ENCODE results near the gene UBE3D. TPM values are rescaled to one million over a fixed set of nuclear protein-coding genes. Genes with fewer than 3 reads are reported as not detected.
"Not testable (repeated sequence)": the region's sequence is repeated elsewhere in the genome, so short reads cannot be mapped to it uniquely, and the experiment has no call there.

Gene UBE3D
- total RNA-seq, 2 experiments from 2014 or later = 4.4 to 4.7 TPM

GRCh38 chr6:82954937-82955577 lies 110.6 kb downstream of the UBE3D start:
- POLR2A ChIA-PET = no interaction called here
- DNase-seq (no peak), ATAC-seq (ENCODE audit: low read depth) (no peak)
- Mint-ChIP-seq H3K4me1 (no peaks in the 10 kb centered on the region), H3K9me3 (no peaks in the 10 kb centered on the region), H3K27ac (no peak overlapping the region), H3K4me3 (no peak overlapping the region), H3K27me3 (no peaks in the 10 kb centered on the region), H3K36me3 (peaks cover 10% of the 10 kb centered on the region)

DNA sequence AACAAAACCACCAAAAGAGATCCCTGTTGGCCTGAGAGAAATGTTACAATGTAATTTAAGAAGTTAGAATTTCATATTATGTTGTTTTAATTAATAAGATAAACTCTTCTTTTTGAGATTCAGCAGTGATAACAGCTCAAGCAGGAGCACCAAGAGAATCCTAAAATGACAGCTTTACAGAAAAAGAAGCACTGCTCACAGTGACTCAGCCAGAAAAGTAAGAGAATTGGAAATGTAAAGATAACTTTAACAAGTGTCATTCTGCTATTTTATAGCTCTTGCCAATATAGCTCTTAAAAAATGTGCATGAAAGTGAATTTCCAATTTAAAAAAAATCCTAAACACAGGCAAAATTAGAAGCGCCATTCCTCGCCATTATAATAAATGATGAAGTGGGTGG lies 111.3 kb downstream of the UBE3D start:
- Mint-ChIP-seq H3K4me3 (no peak overlapping the region), H3K27ac (no peak overlapping the region), H3K27me3 (no peaks in the 10 kb centered on the region), H3K36me3 (peaks cover 10% of the 10 kb centered on the region), H3K4me1 (no peaks in the 10 kb centered on the region), H3K9me3 (no peaks in the 10 kb centered on the region)
- DNase-seq (no peak), ATAC-seq (ENCODE audit: low read depth) (no peak)
- POLR2A ChIA-PET = no interaction called here

DNA sequence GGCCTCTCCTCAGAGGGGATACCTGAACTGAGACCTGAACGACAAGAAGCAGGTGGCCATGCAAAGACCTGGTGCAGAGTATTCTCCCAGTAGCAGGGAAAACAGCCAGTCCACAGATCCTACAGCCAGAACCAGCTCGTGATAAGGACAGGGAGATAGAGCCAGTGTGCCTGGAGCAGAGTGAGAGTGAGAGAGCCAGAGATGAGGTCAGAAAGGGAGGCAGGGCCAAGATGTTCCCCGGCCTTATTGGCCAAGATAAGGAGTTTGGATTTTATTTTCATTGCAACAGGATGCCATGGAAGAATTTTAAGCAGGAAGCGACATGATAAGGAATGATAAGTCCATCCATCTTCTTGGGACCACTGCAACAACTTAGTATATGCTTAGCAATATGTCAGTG lies 111.8 kb downstream of the UBE3D start:
- DNase-seq (no peak), ATAC-seq (ENCODE audit: low read depth) (no peak)
- Mint-ChIP-seq H3K4me1 (no peaks in the 10 kb centered on the region), H3K4me3 (no peak overlapping the region), H3K27ac (no peak overlapping the region), H3K36me3 (peaks cover 10% of the 10 kb centered on the region), H3K9me3 (peaks cover under 1% of the 10 kb centered on the region), H3K27me3 (no peaks in the 10 kb centered on the region)
- POLR2A ChIA-PET = no interaction called here

DNA sequence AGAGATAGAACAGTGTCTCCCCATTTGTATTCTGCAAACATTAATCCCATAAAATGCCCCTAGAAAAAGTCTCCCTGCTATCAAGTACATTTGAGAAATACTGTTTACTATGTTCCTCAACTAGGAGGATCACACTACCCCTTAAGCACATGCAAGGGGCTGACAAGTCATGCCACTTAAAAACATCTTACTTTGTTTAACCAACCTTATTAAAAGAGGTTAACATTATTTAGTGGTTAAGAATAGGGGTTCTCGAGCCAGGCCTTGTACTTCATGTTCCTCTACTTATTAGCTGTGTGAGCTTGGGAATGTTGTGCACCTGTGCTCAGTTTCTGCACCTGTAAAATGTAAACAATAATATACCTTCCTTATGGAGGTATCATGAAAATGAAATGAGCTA lies 113.7 kb downstream of the UBE3D start:
- peaks cover 6% of the 10 kb centered on the region for H3K9me3 Mint-ChIP-seq
- POLR2A ChIA-PET = no interaction called here
- ATAC-seq (ENCODE audit: low read depth) (no peak), DNase-seq (no peak)
- no peak overlapping the region for H3K4me3 Mint-ChIP-seq
- no peaks in the 10 kb centered on the region for H3K4me1 Mint-ChIP-seq
- no peaks in the 10 kb centered on the region for H3K27me3 Mint-ChIP-seq
- H3K36me3 Mint-ChIP-seq = peaks cover 10% of the 10 kb centered on the region
- H3K27ac Mint-ChIP-seq = no peak overlapping the region

GRCh38 chr6:82951389-82951788 lies 114.3 kb downstream of the UBE3D start:
- Mint-ChIP-seq H3K36me3 (peaks cover 10% of the 10 kb centered on the region), H3K4me1 (peaks cover 3% of the 10 kb centered on the region), H3K27me3 (no peaks in the 10 kb centered on the region), H3K27ac (no peak overlapping the region), H3K9me3 (peaks cover 6% of the 10 kb centered on the region), H3K4me3 (no peak overlapping the region)
- ATAC-seq (ENCODE audit: low read depth) (no peak), DNase-seq (no peak)
- POLR2A ChIA-PET = no interaction called here

GRCh38 chr6:82930915-82931314 lies 134.7 kb downstream of the UBE3D start:
- Mint-ChIP-seq H3K9me3 (peaks cover 15% of the 10 kb centered on the region), H3K36me3 (peaks cover 22% of the 10 kb centered on the region)
- DNase-seq; POLR2A ChIA-PET; H3K4me1 Mint-ChIP-seq; H3K27me3 Mint-ChIP-seq; H3K27ac Mint-ChIP-seq; H3K4me3 Mint-ChIP-seq; ATAC-seq (ENCODE audit: low read depth): not testable (repeated sequence)

DNA sequence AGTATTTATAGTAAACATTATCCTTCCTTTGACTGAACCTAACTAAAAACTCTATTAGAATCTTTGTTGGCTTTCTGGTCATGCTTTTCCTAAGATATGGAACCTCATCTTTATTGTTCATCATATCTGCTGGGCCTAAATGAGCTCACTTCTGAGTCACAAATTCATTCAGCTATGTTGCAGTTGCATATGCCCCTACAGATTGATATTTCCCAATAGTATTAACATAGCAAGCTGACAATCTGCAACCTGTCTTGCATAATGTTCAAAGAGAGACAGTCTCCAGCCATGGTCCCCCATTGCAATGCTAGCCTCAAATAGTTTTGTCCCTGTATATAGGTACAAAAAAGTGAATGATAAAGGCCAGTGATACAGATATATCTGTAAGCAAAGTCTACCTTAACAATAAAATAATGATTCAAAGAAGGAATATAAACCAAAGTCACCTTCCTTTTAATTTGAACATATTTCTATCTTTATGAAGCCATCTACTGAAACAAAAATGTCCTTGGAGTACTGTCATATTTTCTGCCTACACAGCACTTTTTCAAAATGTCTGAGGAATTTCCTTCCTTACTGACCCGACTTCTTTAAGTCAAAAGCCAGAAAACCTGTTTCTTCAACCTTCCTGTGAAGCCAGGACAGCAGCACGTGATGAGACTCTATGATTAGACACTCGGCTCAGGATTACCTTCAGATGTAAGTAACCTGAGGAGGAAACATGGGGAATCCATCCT lies 140.7 kb downstream of the UBE3D start:
- no peaks in the 10 kb centered on the region for H3K27me3 Mint-ChIP-seq
- H3K4me3 Mint-ChIP-seq = no peak overlapping the region
- DNase-seq (no peak), ATAC-seq (ENCODE audit: low read depth) (no peak)
- no peaks in the 10 kb centered on the region for H3K4me1 Mint-ChIP-seq
- H3K9me3 Mint-ChIP-seq = peaks cover 2% of the 10 kb centered on the region
- no peak overlapping the region for H3K27ac Mint-ChIP-seq
- H3K36me3 Mint-ChIP-seq = peaks cover 6% of the 10 kb centered on the region
- POLR2A ChIA-PET = no interaction called here

DNA sequence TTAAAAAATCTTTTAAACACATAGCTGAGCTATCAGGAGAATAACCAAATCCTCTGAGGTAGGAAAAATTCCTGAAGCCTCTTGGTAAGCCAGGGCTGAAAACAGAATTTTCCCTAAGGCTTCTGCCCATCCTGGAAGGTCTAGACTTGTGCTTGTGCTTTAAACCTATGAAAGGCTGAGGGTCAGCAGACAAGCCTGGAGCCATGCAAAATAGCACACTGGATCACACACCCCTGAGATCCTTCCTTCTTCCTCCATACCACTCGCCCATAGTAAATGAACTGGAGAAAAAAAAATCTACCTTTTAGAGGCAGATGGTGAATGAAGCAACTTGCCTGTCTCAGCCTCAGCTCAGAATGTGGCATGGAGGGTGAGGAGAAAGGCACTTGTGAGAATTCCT lies 144.4 kb downstream of the UBE3D start:
- Mint-ChIP-seq H3K4me1 (no peaks in the 10 kb centered on the region), H3K9me3 (peaks cover 5% of the 10 kb centered on the region), H3K27ac (no peak overlapping the region), H3K36me3 (peaks cover 10% of the 10 kb centered on the region), H3K4me3 (no peak overlapping the region), H3K27me3 (no peaks in the 10 kb centered on the region)
- no peak for DNase-seq
- ATAC-seq (ENCODE audit: low read depth) = no peak
- POLR2A ChIA-PET = no interaction called here

DNA sequence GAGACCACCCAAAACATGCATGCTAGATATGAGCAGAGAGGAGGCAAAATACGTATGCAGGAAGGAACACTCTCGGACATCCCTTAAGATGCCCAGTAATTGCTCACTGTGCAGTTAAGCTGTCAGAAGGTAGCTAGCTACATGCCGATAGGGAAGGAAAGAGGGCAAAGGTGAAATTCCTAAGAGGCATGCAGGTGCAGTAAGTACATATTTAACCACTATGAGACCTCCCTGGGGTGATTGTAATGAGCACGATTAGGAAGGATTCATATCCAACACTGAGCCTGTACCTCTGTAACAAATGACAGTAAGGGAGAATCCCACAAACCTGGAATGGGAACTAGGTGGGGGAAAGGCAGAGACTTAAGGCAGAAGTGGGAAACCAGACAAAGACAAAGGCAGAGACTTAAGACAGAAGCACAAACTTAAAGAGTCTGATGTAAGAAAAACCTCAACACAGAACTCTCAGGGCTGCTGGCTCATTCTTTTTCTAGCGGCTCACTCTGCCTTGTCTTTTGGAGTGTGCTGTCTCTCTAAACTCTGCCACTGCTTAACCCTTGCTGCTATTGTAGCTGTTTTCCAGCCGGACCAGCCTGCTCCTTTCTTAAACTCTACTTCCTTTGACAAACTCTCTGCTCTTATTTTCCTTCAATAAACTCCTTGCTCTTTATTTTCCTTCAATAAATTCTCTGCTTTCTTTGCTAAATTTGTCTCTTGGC lies 148.1 kb downstream of the UBE3D start:
- no peak overlapping the region for H3K27ac Mint-ChIP-seq
- DNase-seq (no peak), ATAC-seq (ENCODE audit: low read depth) (no peak)
- POLR2A ChIA-PET = no interaction called here
- no peaks in the 10 kb centered on the region for H3K27me3 Mint-ChIP-seq
- H3K4me1 Mint-ChIP-seq = no peaks in the 10 kb centered on the region
- no peak overlapping the region for H3K4me3 Mint-ChIP-seq
- peaks cover 5% of the 10 kb centered on the region for H3K9me3 Mint-ChIP-seq
- peaks cover 10% of the 10 kb centered on the region for H3K36me3 Mint-ChIP-seq

- H3K27ac Mint-ChIP-seq = no peak overlapping the region
- DNase-seq (no peak), ATAC-seq (ENCODE audit: low read depth) (no peak)
- H3K36me3 Mint-ChIP-seq = peaks cover 9% of the 10 kb centered on the region
- POLR2A ChIA-PET = no interaction called here
- peaks cover 5% of the 10 kb centered on the region for H3K9me3 Mint-ChIP-seq
- no peak overlapping the region for H3K4me3 Mint-ChIP-seq
- no peaks in the 10 kb centered on the region for H3K27me3 Mint-ChIP-seq
- H3K4me1 Mint-ChIP-seq = no peaks in the 10 kb centered on the region
These were observed 150.0 kb downstream of the UBE3D start for GRCh38 chr6:82915666-82916065.

GRCh38 chr6:82914511-82914910 lies 151.1 kb downstream of the UBE3D start:
- no peaks in the 10 kb centered on the region for H3K27me3 Mint-ChIP-seq
- POLR2A ChIA-PET = no interaction called here
- H3K36me3 Mint-ChIP-seq = peaks cover 7% of the 10 kb centered on the region

DNA sequence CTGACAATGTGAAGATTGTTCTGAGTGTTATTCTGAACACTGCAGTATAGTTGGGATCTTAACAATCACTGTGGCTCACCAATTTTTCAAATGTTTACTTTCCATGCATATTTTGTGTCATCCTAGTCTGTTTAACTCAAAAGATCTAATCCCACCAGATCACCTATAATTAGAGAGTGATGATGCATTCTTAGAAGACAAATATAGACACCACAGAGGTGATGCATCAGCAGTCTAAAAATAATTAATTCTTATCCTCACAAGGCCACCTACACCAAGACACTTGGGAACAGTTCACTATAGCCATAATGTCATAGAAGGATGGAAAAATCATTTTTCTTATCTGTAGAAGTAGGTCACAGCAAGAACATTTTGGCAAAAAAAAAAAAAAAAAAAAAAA lies 154.8 kb downstream of the UBE3D start:
- no peaks in the 10 kb centered on the region for H3K4me1 Mint-ChIP-seq

More at GRCh38 chr6:82914511-82914910, 151.1 kb downstream of the UBE3D start:
- no peak for DNase-seq
- no peak for ATAC-seq (ENCODE audit: low read depth)
- H3K9me3 Mint-ChIP-seq = peaks cover 5% of the 10 kb centered on the region
- no peak overlapping the region for H3K27ac Mint-ChIP-seq
- no peaks in the 10 kb centered on the region for H3K4me1 Mint-ChIP-seq
- H3K4me3 Mint-ChIP-seq = no peak overlapping the region

GRCh38 chr6:82910395-82910794 lies 155.2 kb downstream of the UBE3D start:
- ATAC-seq (ENCODE audit: low read depth) (no peak), DNase-seq (no peak)
- Mint-ChIP-seq H3K9me3 (no peaks in the 10 kb centered on the region), H3K4me3 (no peak overlapping the region), H3K4me1 (no peaks in the 10 kb centered on the region), H3K36me3 (no peaks in the 10 kb centered on the region), H3K27ac (no peak overlapping the region), H3K27me3 (no peaks in the 10 kb centered on the region)
- POLR2A ChIA-PET = no interaction called here

More for the DNA sequence above, 154.8 kb downstream of the UBE3D start:
- Mint-ChIP-seq H3K4me3 (no peak overlapping the region), H3K36me3 (no peaks in the 10 kb centered on the region), H3K9me3 (no peaks in the 10 kb centered on the region), H3K27me3 (no peaks in the 10 kb centered on the region), H3K27ac (no peak overlapping the region)
- POLR2A ChIA-PET = no interaction called here
- no peak for DNase-seq
- no peak for ATAC-seq (ENCODE audit: low read depth)

DNA sequence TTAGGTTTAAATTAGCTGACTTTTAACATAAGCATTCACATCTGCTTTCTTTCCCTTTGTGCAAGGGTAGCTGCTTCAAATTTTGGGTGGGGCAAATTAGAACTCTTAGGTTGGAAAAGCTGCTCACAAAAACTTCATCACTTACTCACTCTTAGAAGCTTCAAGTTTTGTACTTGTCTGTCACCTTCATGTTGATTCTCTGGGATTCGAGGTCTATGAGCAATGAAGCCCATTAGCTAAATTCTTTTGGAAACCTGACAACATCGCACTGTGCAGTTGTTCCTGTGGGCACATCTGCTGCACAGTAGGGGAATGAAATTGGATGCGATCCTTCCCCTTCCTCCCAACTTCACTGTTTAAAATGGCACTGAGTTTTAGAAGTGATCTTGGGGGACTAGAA lies 156.1 kb downstream of the UBE3D start:
- Mint-ChIP-seq H3K4me1 (no peaks in the 10 kb centered on the region), H3K27me3 (no peaks in the 10 kb centered on the region), H3K4me3 (no peak overlapping the region), H3K27ac (no peak overlapping the region), H3K36me3 (no peaks in the 10 kb centered on the region), H3K9me3 (no peaks in the 10 kb centered on the region)
- ATAC-seq (ENCODE audit: low read depth) (no peak), DNase-seq (no peak)
- POLR2A ChIA-PET = no interaction called here

Data from activated naive CD8-positive, alpha-beta T cell treated with anti-CD3 and anti-CD28 coated beads, Interleukin-2, amount 10 ng/mL, durations not matched to agents 7 days and 5 days (primary cell).